RWPE2 (cell line): ENCODE data around the gene NOP9.

ENCODE experiments used
- ATAC-seq: fragments of 200-7000 bp; cut with Tn5 transposase; 3 replicates; pipeline ENCODE4 v1.9.1; 2021; ENCODE audit warnings: low read depth
- DNase-seq: peaks from one replicate; pipeline ENCODE4 v3.0.0-alpha.2; 2020; ENCODE audit warnings: low spot score
- H3K27ac ChIP-seq: fragments of 450-650 bp; 2 replicates; pipeline ENCODE4 v1.5.1; 2017; ENCODE audit warnings: mild to moderate bottlenecking; ENCODE audit not compliant: poor library complexity, severe bottlenecking
- H3K27me3 ChIP-seq: fragments of 250-450 bp; sonication (Bioruptor Pico); 2 replicates; pipeline ENCODE4 v1.5.1; 2021; ENCODE audit warnings: mild to moderate bottlenecking, moderate library complexity; ENCODE audit not compliant: insufficient read depth, poor library complexity, severe bottlenecking
- H3K36me3 ChIP-seq: fragments of 250-450 bp; sonication (Bioruptor Pico); 2 replicates; pipeline ENCODE4 v1.5.1; 2020; ENCODE audit warnings: low read depth, mild to moderate bottlenecking, moderate library complexity
- H3K4me1 ChIP-seq: fragments of 250-450 bp; sonication (Bioruptor Pico); 2 replicates; pipeline ENCODE4 v1.5.1; 2021; ENCODE audit warnings: mild to moderate bottlenecking, moderate library complexity; ENCODE audit not compliant: insufficient read depth, poor library complexity, severe bottlenecking
- H3K4me3 ChIP-seq: fragments of 250-450 bp; sonication (Bioruptor Pico); 2 replicates; pipeline ENCODE4 v1.5.1; 2021; ENCODE audit warnings: mild to moderate bottlenecking, moderate library complexity; ENCODE audit not compliant: severe bottlenecking
- H3K9me3 ChIP-seq: fragments of 250-450 bp; sonication (Bioruptor Pico); 2 replicates; pipeline ENCODE4 v1.5.1; 2021; ENCODE audit warnings: mild to moderate bottlenecking, moderate library complexity; ENCODE audit not compliant: severe bottlenecking
- CTCF ChIP-seq: fragments of 450-650 bp; IDR thresholded peaks from one replicate; pipeline ENCODE4 v1.5.1; 2017; ENCODE audit warnings: mild to moderate bottlenecking, moderate library complexity; ENCODE audit not compliant: poor library complexity, severe bottlenecking

Gene NOP9

GRCh38 chr14:24324024-24324423 lies 24.4 kb downstream of the NOP9 start:
- H3K27me3 ChIP-seq = no peaks in the 10 kb centered on the region
- TF ChIP-seq CTCF = no peak
- H3K4me3 ChIP-seq = no peak overlapping the region
- DNase-seq = no peak
- H3K4me1 ChIP-seq = no peaks in the 10 kb centered on the region
- H3K9me3 ChIP-seq = no peaks in the 10 kb centered on the region
- 0 out of 3 replicates have a peak, but pooled peaks have one; percentile 26 for ATAC-seq
- H3K36me3 ChIP-seq = no peaks in the 10 kb centered on the region
- H3K27ac ChIP-seq = no peak overlapping the region

- DNase-seq = no peak
Measured at GRCh38 chr14:24325041-24325530, 25.4 kb downstream of the NOP9 start.

GRCh38 chr14:24325963-24326362 lies 26.3 kb downstream of the NOP9 start:
- ATAC-seq (no peak), DNase-seq (no peak)
- Histone ChIP-seq H3K27me3 (no peaks in the 10 kb centered on the region), H3K4me1 (no peaks in the 10 kb centered on the region), H3K9me3 (no peaks in the 10 kb centered on the region), H3K4me3 (no peak overlapping the region), H3K27ac (no peak overlapping the region), H3K36me3 (no peaks in the 10 kb centered on the region)
- TF ChIP-seq CTCF = no peak

More at GRCh38 chr14:24325041-24325530, 25.4 kb downstream of the NOP9 start:
- no peaks in the 10 kb centered on the region for H3K4me1 ChIP-seq
- no peaks in the 10 kb centered on the region for H3K36me3 ChIP-seq
- no peak for ATAC-seq
- H3K4me3 ChIP-seq = no peak overlapping the region
- H3K9me3 ChIP-seq = no peaks in the 10 kb centered on the region
- TF ChIP-seq CTCF = no peak
- no peaks in the 10 kb centered on the region for H3K27me3 ChIP-seq
- no peak overlapping the region for H3K27ac ChIP-seq

GRCh38 chr14:24327303-24327702 lies 27.7 kb downstream of the NOP9 start:
- no peak for DNase-seq
- no peak overlapping the region for H3K4me3 ChIP-seq

More at GRCh38 chr14:24327303-24327702, 27.7 kb downstream of the NOP9 start:
- H3K9me3 ChIP-seq = no peaks in the 10 kb centered on the region
- H3K36me3 ChIP-seq = no peaks in the 10 kb centered on the region
- no peak for TF ChIP-seq CTCF
- H3K27me3 ChIP-seq = no peaks in the 10 kb centered on the region
- no peak for ATAC-seq
- no peak overlapping the region for H3K27ac ChIP-seq
- H3K4me1 ChIP-seq = no peaks in the 10 kb centered on the region
